Cardiac fibroblast (primary cell): ENCODE results near the gene RIPOR3.
"Not testable (repeated sequence)": the region's sequence is repeated elsewhere in the genome, so short reads cannot be mapped to it uniquely, and the experiment has no call there.

ENCODE experiments used
- DNase-seq, 2 donors: peaks; one replicate each; pipeline versions ENCODE4 v3.0.0 to v3.0.0-alpha.2; 2010; ENCODE audit warnings: low read depth in 2 of 2
- H3K4me3 ChIP-seq, 2 donors: replicated peaks in 1 of 2; 1 replicate in 1 of 2; 2 replicates in 1 of 2; pipeline ENCODE4 v1.5.1; 2011; ENCODE audit warnings: low read depth in 2 of 2, low read length in 2 of 2, mild to moderate bottlenecking in 2 of 2, moderate library complexity in 1 of 2
- CTCF ChIP-seq: IDR thresholded peaks from one replicate; pipeline ENCODE4 v1.5.1; 2011; ENCODE audit warnings: low read depth, mild to moderate bottlenecking, low read length, inconsistent platforms

RIPOR3 gene

GRCh38 chr20:50717974-50718761 lies 26.8 kb upstream of the RIPOR3 start:
- H3K4me3 ChIP-seq = no peak overlapping the region
- no peak for TF ChIP-seq CTCF
- DNase-seq = peak in 1 of 2 donors; percentile 45

DNA sequence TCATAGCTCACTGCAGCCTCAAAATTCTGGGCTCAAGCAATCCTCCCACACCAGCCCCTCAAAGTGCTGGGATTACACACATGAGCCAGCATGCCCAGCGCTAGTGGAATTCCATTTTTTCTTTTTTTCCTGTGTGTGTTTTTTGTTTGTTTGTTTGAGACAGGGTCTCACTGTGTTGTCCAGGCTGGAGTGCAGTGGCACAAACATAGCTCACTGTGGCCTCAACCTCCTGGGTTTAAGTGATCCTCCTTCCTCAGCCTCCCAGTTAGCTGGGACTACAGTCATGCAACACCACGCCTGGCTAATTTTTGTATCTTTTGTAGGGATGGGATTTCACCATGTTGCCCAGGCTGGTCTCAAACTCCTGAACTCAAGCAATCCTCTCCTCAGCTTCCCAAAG lies 26.0 kb upstream of the RIPOR3 start:
- no peak overlapping the region for H3K4me3 ChIP-seq
- TF ChIP-seq CTCF = no peak
- DNase-seq = no peak

DNA sequence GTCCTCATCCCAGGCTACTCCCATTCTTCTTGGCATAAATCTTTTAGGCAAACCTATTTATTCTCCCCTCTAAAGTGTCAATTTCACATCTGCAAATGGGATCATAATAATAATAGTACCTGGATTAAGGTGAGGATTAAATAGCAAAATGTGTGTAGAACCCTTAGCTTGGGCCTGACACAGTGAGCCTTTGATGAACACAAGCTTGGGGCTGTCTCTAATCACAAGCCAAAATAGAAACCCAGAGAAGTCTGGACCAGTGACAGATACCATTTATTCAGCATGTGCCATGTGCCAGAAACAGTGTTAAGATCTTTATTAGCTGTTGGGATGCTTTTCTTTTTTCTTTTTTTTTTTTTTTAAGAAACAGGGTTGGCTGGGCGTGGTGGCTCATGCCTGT lies 25.2 kb upstream of the RIPOR3 start:
- no peak for DNase-seq
- no peak for TF ChIP-seq CTCF
- H3K4me3 ChIP-seq = no peak overlapping the region

GRCh38 chr20:50715694-50716093 lies 24.4 kb upstream of the RIPOR3 start:
- no peak overlapping the region for H3K4me3 ChIP-seq
- no peak for TF ChIP-seq CTCF

DNA sequence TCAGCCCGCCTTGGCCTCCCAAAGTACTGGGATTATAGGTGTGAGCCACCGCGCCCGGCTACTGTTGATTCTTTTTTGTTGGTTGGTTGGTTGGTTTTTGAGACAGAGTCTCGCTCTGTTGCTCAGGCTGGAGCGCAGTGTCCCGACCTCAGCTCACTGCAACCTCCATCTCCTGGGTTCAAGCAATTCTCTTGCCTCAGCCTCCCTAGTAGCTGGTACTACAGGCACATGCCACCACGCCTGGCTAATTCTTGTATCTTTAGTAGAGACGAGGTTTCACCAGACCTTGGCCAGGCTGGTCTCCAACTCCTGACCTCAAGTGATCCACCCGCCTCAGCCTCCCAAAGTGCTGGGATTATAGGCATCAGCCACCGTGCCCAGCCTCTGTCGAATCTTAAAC lies 23.1 kb upstream of the RIPOR3 start:
- not testable (repeated sequence) for H3K4me3 ChIP-seq, DNase-seq

More at GRCh38 chr20:50715694-50716093, 24.4 kb upstream of the RIPOR3 start:
- no peak for DNase-seq

- peak; percentile 57 for TF ChIP-seq CTCF
- DNase-seq = peak; percentile 64 to 83
Measured at GRCh38 chr20:50713657-50714101, 22.3 kb upstream of the RIPOR3 start.

GRCh38 chr20:50712771-50713656 lies 21.7 kb upstream of the RIPOR3 start:
- H3K4me3 ChIP-seq = no peak overlapping the region
- no peak for DNase-seq
- no peak for TF ChIP-seq CTCF

More at GRCh38 chr20:50713657-50714101, 22.3 kb upstream of the RIPOR3 start:
- no peak overlapping the region for H3K4me3 ChIP-seq
